ENCODE measurements around the gene COPB2.

COPB2 gene

GRCh38 chr3:139309880-139310279 is 79.6 kb downstream of the COPB2 start:
- Histone ChIP-seq H3K36me3 (ENCODE audit: control insufficient read depth in 2 of 2, insufficient read depth in 1 of 2, low read length in 2 of 2) (no peaks in the 10 kb centered on the region), H3K9me3 (ENCODE audit: control insufficient read depth, insufficient read depth, low read depth, low read length) (no peaks in the 10 kb centered on the region), H3K4me1 (ENCODE audit: control insufficient read depth, insufficient read depth, low read length) (no peaks in the 10 kb centered on the region), H3K27ac (ENCODE audit: extremely low read depth, low read depth, low read length) (no peak overlapping the region), H3K4me3 (ENCODE audit: low read depth, low read length) (no peak overlapping the region)
- CTCF ChIA-PET = interaction anchor here (0.6 kb wide), 1 partner anchor 1583 kb away, joined by 3 read pairs; no protein-coding TSS in a partner anchor
- POLR2A ChIA-PET = no interaction called here
- no peak for TF ChIP-seq ZNF169 (tag by site-specific recombination; IDR thresholded peaks at IDR 0.05)
- no peak for TF ChIP-seq ZBTB11 (tag by site-specific recombination; conservative IDR thresholded peaks at IDR 0.05; ENCODE audit: low read depth)
- TF ChIP-seq ZNF692 (tag by site-specific recombination; IDR thresholded peaks at IDR 0.05) = no peak
- TF ChIP-seq SCRT2 (tag by site-specific recombination; IDR thresholded peaks at IDR 0.05) = no peak
- no peak for TF ChIP-seq ZBTB26 (tag by site-specific recombination; optimal IDR thresholded peaks at IDR 0.05)
- TF ChIP-seq ZFP37 (tag by site-specific recombination; IDR thresholded peaks at IDR 0.05) = no peak
- no peak for TF ChIP-seq ZNF146 (tag by site-specific recombination; IDR thresholded peaks at IDR 0.05)
- no peak for TF ChIP-seq ZNF670 (tag by site-specific recombination; IDR thresholded peaks at IDR 0.05; ENCODE audit: low read depth)
- TF ChIP-seq ZNF311 (tag by site-specific recombination; IDR thresholded peaks at IDR 0.05; ENCODE audit: borderline replicate concordance) = no peak
- no peak for TF ChIP-seq ZNF391 (tag by site-specific recombination; IDR thresholded peaks at IDR 0.05; ENCODE audit: borderline replicate concordance, low read depth)
- TF ChIP-seq YY1 (tag by site-specific recombination; IDR thresholded peaks at IDR 0.05) = no peak
- TF ChIP-seq ZNF639 (tag by site-specific recombination; IDR thresholded peaks at IDR 0.05) = no peak
- no peak for TF ChIP-seq ZNF274 (IDR thresholded peaks at IDR 0.05; ENCODE audit: low read length)
- no peak for TF ChIP-seq ZNF274 (tag by site-specific recombination; IDR thresholded peaks at IDR 0.05; ENCODE audit: borderline replicate concordance)
- no peak for TF ChIP-seq ZNF416 (tag by site-specific recombination; IDR thresholded peaks at IDR 0.05)
- no peak for TF ChIP-seq SP2 (tag by site-specific recombination; IDR thresholded peaks at IDR 0.05)
- no peak for TF ChIP-seq ZNF677 (tag by site-specific recombination; IDR thresholded peaks at IDR 0.05)
- TF ChIP-seq ZNF600 (tag by site-specific recombination; IDR thresholded peaks at IDR 0.05) = no peak

GRCh38 chr3:139309061-139309591 is 80.3 kb downstream of the COPB2 start:
- CTCF ChIA-PET = no interaction called here
- no peaks in the 10 kb centered on the region for H3K4me1 ChIP-seq (ENCODE audit: control insufficient read depth, insufficient read depth, low read length)
- POLR2A ChIA-PET = no interaction called here
- no peaks in the 10 kb centered on the region for H3K36me3 ChIP-seq (ENCODE audit: control insufficient read depth in 2 of 2, insufficient read depth in 1 of 2, low read length in 2 of 2)
- H3K4me3 ChIP-seq (ENCODE audit: low read depth, low read length) = no peak overlapping the region
- no peaks in the 10 kb centered on the region for H3K9me3 ChIP-seq (ENCODE audit: control insufficient read depth, insufficient read depth, low read depth, low read length)
- H3K27ac ChIP-seq (ENCODE audit: extremely low read depth, low read depth, low read length) = no peak overlapping the region
- no peak for TF ChIP-seq ZNF239 (tag by site-specific recombination; IDR thresholded peaks at IDR 0.05)
- TF ChIP-seq ZNF561 (tag by site-specific recombination; IDR thresholded peaks at IDR 0.05; ENCODE audit: borderline replicate concordance) = no peak
- TF ChIP-seq GLIS2 (tag by site-specific recombination; IDR thresholded peaks at IDR 0.05) = no peak
- no peak for TF ChIP-seq ZNF23 (tag by site-specific recombination; IDR thresholded peaks at IDR 0.05; ENCODE audit: borderline replicate concordance)
- TF ChIP-seq ZNF529 (tag by site-specific recombination; IDR thresholded peaks at IDR 0.05; ENCODE audit: insufficient replicate concordance) = no peak
- no peak for TF ChIP-seq ZNF621 (tag by site-specific recombination; IDR thresholded peaks at IDR 0.05)
- TF ChIP-seq ZNF133 (tag by site-specific recombination; IDR thresholded peaks at IDR 0.05) = no peak
- no peak for TF ChIP-seq ZNF785 (tag by site-specific recombination; IDR thresholded peaks at IDR 0.05)
- no peak for TF ChIP-seq ZNF2 (tag by site-specific recombination; IDR thresholded peaks at IDR 0.05)
- no peak for TF ChIP-seq HOXC10 (CRISPR knock-in tag; IDR thresholded peaks at IDR 0.05)
- TF ChIP-seq ZNF404 (tag by site-specific recombination; IDR thresholded peaks at IDR 0.05) = no peak
- no peak for TF ChIP-seq ZNF555 (tag by site-specific recombination; conservative IDR thresholded peaks at IDR 0.05)
- TF ChIP-seq ZFP3 (tag by site-specific recombination; IDR thresholded peaks at IDR 0.05; ENCODE audit: low read depth) = no peak
- TF ChIP-seq ZNF146 (tag by site-specific recombination; IDR thresholded peaks at IDR 0.05) = no peak

Measured in HEK293 (cell line).